Amniotic stem cell (primary cell): ENCODE data around the gene CDY2A.
"Not testable (repeated sequence)": the region's sequence is repeated elsewhere in the genome, so short reads cannot be mapped to it uniquely, and the experiment has no call there.

Source experiments
- DNase-seq: peaks from one replicate; lab custom pipeline; 2025; lab: John Stamatoyannopoulos, UW

The CDY2A gene

DNA sequence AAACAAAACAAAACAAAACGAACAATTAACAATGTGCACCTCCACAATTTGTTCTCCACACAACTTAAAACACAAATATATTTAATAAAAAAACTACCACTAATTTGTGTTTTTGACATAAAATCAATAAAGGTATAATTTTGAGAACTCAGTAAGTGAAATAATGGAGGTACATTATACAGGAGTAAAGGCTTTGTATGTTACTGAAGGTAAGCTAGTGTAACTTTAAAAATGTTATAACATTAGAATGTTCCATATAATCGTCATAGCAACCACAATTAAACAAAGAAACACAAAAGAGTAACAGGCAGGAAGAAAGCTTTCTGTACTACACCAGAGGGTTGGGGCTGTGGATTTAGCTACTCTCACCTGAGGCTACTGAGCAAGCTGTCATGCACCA, at the start of gene CDY2A:
Gene CDY2A (plus strand): TSS at position 301 of the 400 bp plus-strand sequence. CDS start 328 bp downstream, outside the sequence.
- not testable (repeated sequence) for DNase-seq

DNA sequence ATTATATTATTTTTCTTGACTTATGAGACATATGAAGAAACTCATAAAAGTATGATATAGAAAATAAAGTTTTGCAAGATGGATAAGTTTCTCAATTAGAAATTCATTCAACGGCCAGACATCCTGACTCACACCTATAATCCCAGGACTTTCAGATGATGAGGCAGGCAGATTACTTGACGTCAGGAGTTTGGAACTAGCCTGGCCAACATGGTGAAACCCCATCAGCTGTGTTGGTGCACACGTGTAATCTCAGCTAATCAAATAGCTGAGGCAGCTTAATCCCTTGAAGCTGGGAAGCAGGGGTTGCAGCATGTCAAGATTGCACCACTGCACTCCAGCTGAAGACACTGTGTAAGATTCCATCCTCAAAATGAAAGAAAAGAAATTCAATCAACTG, 28.0 kb upstream of the CDY2A start:
- DNase-seq: not testable (repeated sequence)

DNA sequence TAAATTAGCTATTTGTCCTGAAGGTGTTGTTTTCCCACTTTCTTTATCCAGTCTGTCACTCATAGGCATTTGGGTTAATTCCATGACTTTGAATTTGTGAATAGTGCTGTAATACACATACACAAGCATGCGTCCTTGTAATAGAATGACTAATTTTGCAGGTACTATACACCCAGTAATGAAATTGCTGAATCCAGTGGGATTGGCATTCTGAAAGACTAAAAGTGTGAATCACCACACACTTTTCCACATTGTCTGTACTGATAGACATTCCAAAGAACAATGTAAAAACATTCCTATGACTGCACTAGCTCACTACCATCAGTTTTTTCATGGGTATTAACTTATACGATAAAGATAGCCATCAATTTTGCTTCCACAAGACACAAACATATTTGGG, 27.3 kb upstream of the CDY2A start:
- not testable (repeated sequence) for DNase-seq

GRCh38 chrY:18023897-18024296, 1.7 kb upstream of the CDY2A start:
- DNase-seq: not testable (repeated sequence)

- not testable (repeated sequence) for DNase-seq
Measured at GRCh38 chrY:18028845-18029244, 3.3 kb downstream of the CDY2A start.

DNA sequence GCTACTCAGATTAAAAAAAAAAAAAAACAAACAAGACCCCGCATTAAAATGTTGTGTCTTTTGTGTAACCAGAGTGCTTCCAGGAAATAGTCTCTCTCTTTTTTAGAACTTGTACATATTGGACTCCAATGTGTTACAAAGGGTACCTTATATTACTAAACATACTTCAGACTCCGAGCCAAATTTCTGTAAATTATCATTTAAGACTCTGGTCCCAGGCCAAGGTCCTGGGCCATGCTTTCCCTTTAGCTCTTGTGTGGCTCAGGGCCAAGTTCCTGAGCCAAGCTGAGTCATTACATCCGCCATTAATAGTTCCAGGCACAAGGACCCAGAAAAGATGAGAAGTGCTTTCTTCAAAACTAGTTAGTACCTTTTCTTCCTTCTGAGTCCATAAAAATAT, 4.6 kb downstream of the CDY2A start:
- not testable (repeated sequence) for DNase-seq

GRCh38 chrY:18034100-18034814, 8.7 kb downstream of the CDY2A start:
- DNase-seq: not testable (repeated sequence)

- DNase-seq: not testable (repeated sequence)
Measured at GRCh38 chrY:18034864-18035263, 9.3 kb downstream of the CDY2A start.

GRCh38 chrY:18044990-18045389, 19.4 kb downstream of the CDY2A start:
- not testable (repeated sequence) for DNase-seq

GRCh38 chrY:18048149-18049040, 22.8 kb downstream of the CDY2A start:
- not testable (repeated sequence) for DNase-seq

- DNase-seq: not testable (repeated sequence)
Measured at GRCh38 chrY:18049061-18049460, 23.5 kb downstream of the CDY2A start.

GRCh38 chrY:18056473-18056872, 30.9 kb downstream of the CDY2A start:
- not testable (repeated sequence) for DNase-seq

GRCh38 chrY:18073464-18073863, 47.9 kb downstream of the CDY2A start:
- not testable (repeated sequence) for DNase-seq
